Stimulated activated naive CD8-positive, alpha-beta T cell treated with anti-CD3 and anti-CD28 coated beads, Interleukin-15, amount 100 ng/mL, for 72 hours (primary cell): ENCODE measurements around the gene SLC38A3.

Experiments used
- ATAC-seq: fragments of 150-1000 bp; cut with Tn5 transposase; 2 replicates; pipeline ENCODE4 v1.10.0; 2021; ENCODE audit warnings: mild to moderate bottlenecking, moderate library complexity
- DNase-seq, 2 donors: peaks; one replicate each; pipeline ENCODE4 v3.0.0; 2021 to 2022
- H3K27ac Mint-ChIP-seq, 2 donors: one replicate each; pipeline ENCODE4 v1.8.0; 2022; ENCODE audit warnings: mild to moderate bottlenecking in 2 of 2, mixed read lengths in 2 of 2, moderate library complexity in 2 of 2
- H3K27me3 Mint-ChIP-seq: one replicate; pipeline ENCODE4 v1.8.0; 2022; ENCODE audit warnings: mixed read lengths
- H3K4me1 Mint-ChIP-seq: one replicate; pipeline ENCODE4 v1.8.0; 2022; ENCODE audit warnings: mild to moderate bottlenecking, mixed read lengths
- H3K4me3 Mint-ChIP-seq, 2 donors: one replicate each; pipeline ENCODE4 v1.8.0; 2022; ENCODE audit warnings: mild to moderate bottlenecking in 2 of 2, mixed read lengths in 2 of 2, moderate library complexity in 1 of 2
- H3K9me3 Mint-ChIP-seq, 2 donors: one replicate each; pipeline ENCODE4 v1.8.0; 2022; ENCODE audit warnings: mixed read lengths in 2 of 2

The SLC38A3 gene

DNA sequence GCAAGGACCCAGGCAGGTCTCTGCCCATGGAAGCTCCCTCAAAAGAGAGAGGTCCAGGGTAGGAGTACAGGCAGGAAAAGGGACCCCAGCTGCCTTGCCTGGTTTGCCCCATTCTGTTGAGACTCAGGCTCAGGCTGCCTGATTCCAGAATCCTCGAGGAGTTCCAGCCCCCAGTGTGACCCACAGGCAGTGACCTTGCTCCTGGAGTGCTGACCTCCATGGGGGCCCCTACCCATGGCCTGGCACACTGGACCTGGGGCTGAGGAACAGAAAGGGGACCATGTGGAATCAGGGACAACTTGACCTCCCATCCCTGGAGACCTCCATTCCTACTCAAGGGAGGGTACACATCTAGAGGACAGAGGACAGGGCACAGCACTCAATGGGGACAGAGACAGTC, 60.5 kb downstream of the SLC38A3 start:
- Mint-ChIP-seq H3K27ac (no peak overlapping the region), H3K4me3 (no peak overlapping the region), H3K4me1 (peaks cover 9% of the 10 kb centered on the region), H3K27me3 (peaks cover 48% of the 10 kb centered on the region), H3K9me3 (no peaks in the 10 kb centered on the region)
- ATAC-seq, result no peak
- DNase-seq, result no peak

GRCh38 chr3:50266017-50266416, 60.9 kb downstream of the SLC38A3 start:
- H3K4me1 Mint-ChIP-seq, result peaks cover 4% of the 10 kb centered on the region
- ATAC-seq (no peak), DNase-seq (peak in 1 of 2 donors; percentile 0)
- no peak overlapping the region for H3K27ac Mint-ChIP-seq
- peaks cover 48% of the 10 kb centered on the region for H3K27me3 Mint-ChIP-seq
- H3K4me3 Mint-ChIP-seq, result no peak overlapping the region
- no peaks in the 10 kb centered on the region for H3K9me3 Mint-ChIP-seq

DNA sequence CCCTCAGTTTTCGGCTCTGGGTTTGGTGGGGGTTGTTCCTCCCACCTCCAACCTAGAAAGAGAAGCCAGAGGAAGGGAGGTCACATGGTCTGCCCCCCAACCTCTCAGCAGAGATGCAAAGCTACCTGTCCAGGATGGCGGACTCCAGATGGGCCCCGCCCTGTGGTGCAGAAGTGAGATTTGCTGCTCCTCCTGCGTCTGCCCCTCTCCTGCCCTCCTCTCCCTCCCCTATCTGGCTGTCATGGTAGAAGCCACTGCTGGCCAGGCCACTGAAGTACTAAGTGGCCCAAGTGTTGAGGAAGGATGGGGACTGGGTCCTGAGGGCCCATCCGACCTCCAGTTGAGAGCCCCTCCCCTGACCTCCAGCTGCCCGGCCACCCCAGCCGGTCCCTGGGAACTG, 61.8 kb downstream of the SLC38A3 start:
- no peak for DNase-seq
- H3K9me3 Mint-ChIP-seq, result no peaks in the 10 kb centered on the region
- H3K4me1 Mint-ChIP-seq, result peaks cover 6% of the 10 kb centered on the region
- ATAC-seq, result no peak
- peak overlapping the region in 1 of 2 donors; percentile 27 for H3K27ac Mint-ChIP-seq
- H3K4me3 Mint-ChIP-seq, result no peak overlapping the region
- peaks cover 56% of the 10 kb centered on the region for H3K27me3 Mint-ChIP-seq

DNA sequence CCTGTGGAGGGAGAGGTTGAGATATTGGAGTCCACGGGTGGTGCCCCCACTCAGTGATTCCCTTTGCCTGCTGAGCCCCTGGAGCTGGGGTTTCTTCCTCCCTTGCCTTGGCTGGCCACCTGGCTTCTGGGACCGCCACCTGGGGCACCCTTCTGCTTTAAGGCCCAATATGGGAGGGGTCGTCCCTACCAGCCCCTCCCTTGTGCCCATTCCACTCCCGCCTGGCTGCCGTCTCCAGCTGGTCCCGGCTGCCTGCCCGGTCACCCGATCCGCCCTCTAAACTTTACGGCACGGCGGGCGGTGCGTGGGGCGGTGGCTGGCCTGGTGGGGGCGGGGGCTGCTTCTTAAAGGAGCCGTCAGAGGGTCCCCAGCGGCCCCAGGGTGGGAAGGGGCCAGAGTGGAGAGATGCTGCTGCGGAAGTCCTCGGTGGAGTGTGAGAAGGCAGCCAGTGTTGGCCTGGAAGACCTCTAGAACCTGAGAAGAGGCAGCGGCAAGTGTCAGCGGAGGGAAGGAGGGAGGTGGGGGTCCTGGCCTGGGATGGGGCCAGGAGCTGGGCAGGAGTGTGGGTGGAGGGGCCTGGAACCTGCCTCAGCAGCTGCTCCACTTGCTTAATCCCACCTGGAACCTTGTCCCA, 62.3 kb downstream of the SLC38A3 start:
- H3K27ac Mint-ChIP-seq, result no peak overlapping the region
- no peak for ATAC-seq

GRCh38 chr3:50268276-50268675, 63.2 kb downstream of the SLC38A3 start:
- no peak overlapping the region for H3K27ac Mint-ChIP-seq
- no peaks in the 10 kb centered on the region for H3K9me3 Mint-ChIP-seq
- no peak overlapping the region for H3K4me3 Mint-ChIP-seq
- no peak for ATAC-seq
- peaks cover 63% of the 10 kb centered on the region for H3K27me3 Mint-ChIP-seq
- DNase-seq, result no peak
- H3K4me1 Mint-ChIP-seq, result peaks cover 20% of the 10 kb centered on the region

More for the DNA sequence above, 62.3 kb downstream of the SLC38A3 start:
- DNase-seq, result no peak
- Mint-ChIP-seq H3K9me3 (no peaks in the 10 kb centered on the region), H3K4me1 (peaks cover 12% of the 10 kb centered on the region), H3K27me3 (peaks cover 57% of the 10 kb centered on the region), H3K4me3 (no peak overlapping the region)

GRCh38 chr3:50268703-50269451, 63.8 kb downstream of the SLC38A3 start, which contains the start of gene SEMA3B:
Gene SEMA3B, plus strand, starts transcription at chr3:50269147. Its CDS starts 94 bp downstream, at chr3:50269241.
- Mint-ChIP-seq H3K4me3 (no peak within 1 kb of the TSS), H3K4me1 (peaks cover 24% of the 10 kb centered on the region), H3K27me3 (peaks cover 69% of the 10 kb centered on the region), H3K27ac (no peak within 1 kb of the TSS), H3K9me3 (no peaks in the 10 kb centered on the region)
- DNase-seq (no peak), ATAC-seq (no peak)

- H3K27ac Mint-ChIP-seq, result no peak overlapping the region
- H3K4me1 Mint-ChIP-seq, result peaks cover 29% of the 10 kb centered on the region
- H3K9me3 Mint-ChIP-seq, result no peaks in the 10 kb centered on the region
- H3K4me3 Mint-ChIP-seq, result no peak overlapping the region
- no peak for ATAC-seq
- DNase-seq, result no peak
- peaks cover 75% of the 10 kb centered on the region for H3K27me3 Mint-ChIP-seq
Measured at GRCh38 chr3:50269460-50269859, 64.4 kb downstream of the SLC38A3 start.

GRCh38 chr3:50269977-50270413, 64.9 kb downstream of the SLC38A3 start:
- DNase-seq (no peak), ATAC-seq (no peak)
- Mint-ChIP-seq H3K4me1 (peaks cover 35% of the 10 kb centered on the region), H3K4me3 (no peak overlapping the region), H3K27me3 (peaks cover 80% of the 10 kb centered on the region), H3K27ac (peak overlapping the region in 1 of 2 donors; percentile 61), H3K9me3 (no peaks in the 10 kb centered on the region)

DNA sequence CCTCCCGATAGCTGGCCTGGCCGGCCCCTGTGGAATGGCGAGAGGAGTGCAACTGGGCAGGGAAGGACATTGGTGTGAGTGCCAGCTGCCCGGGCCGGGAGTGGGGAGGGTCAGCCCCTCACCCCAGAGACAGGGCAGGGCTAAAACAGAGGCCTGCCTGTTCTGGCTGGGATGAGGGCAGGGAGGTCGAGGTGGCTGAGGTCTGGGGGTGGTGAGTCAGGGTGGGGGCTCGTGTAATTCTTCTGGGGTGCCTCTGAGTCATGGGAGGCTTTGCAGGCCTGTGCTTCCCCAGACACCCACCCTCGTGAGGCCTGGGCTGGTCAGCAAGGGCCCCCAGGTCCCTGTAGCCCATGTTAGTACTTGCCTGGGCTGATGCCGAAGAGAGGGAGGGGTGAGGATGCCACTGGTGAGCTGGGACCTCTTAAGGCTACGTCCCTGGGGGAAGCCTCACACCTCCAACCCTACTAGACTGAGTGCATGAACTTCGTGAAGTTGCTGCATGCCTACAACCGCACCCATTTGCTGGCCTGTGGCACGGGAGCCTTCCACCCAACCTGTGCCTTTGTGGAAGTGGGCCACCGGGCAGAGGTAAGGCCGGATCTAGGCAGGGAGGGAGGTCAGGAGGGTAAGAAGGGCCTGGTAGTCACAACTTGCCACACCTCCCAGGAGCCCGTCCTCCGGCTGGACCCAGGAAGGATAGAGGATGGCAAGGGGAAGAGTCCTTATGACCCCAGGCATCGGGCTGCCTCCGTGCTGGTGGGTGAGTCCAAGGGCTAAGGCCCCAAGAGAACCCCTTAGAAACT, 65.6 kb downstream of the SLC38A3 start:
- no peak overlapping the region for H3K4me3 Mint-ChIP-seq
- H3K27me3 Mint-ChIP-seq, result peaks cover 83% of the 10 kb centered on the region
- no peaks in the 10 kb centered on the region for H3K9me3 Mint-ChIP-seq
- peak overlapping the region in 1 of 2 donors; percentile 61 for H3K27ac Mint-ChIP-seq
- no peak for DNase-seq
- no peak for ATAC-seq
- peaks cover 41% of the 10 kb centered on the region for H3K4me1 Mint-ChIP-seq
